GM12878 (cell line): Measurements from ENCODE around the gene PRR5. TPM values are rescaled to one million over a fixed set of nuclear protein-coding genes. Genes with fewer than 3 reads are reported as not detected.

Source experiments
- ATAC-seq: fragments of 200-7000 bp; cut with Tn5 transposase; 3 replicates; pipeline ENCODE4 v1.9.1; 2020; ENCODE audit warnings: mild to moderate bottlenecking, moderate library complexity
- BruUV-seq: library from RNA; stranded (reverse); fragments of 400-500 nt; replicated peaks from 2 replicates; lab custom pipeline; 2021; lab: Mats Ljungman, UMichigan
- CTCF ChIA-PET: fragments of 300-600 bp; sonication (Branson Sonifier 250); formaldehyde crosslinking; extraction: SDS; loops from one replicate; lab custom pipeline; 2021; ENCODE audit warnings: inconsistent platforms; lab: Yijun Ruan, JAX
- POLR2A ChIA-PET: fragments of 350-600 bp; formaldehyde crosslinking; extraction: SDS; loops from one replicate; lab custom pipeline; 2021; ENCODE audit warnings: inconsistent platforms; lab: Charles Lee
- RAD21 ChIA-PET: fragments of 300-600 bp; sonication (Branson Sonifier 250); formaldehyde crosslinking; loops from one replicate; lab custom pipeline; 2023; ENCODE audit warnings: antibody characterized with exemption; ENCODE audit not compliant: unreplicated experiment; lab: Charles Lee
- SMC1A ChIA-PET: fragments of 300-600 bp; sonication (Branson Sonifier 250); formaldehyde crosslinking; loops from one replicate; lab custom pipeline; 2023; ENCODE audit not compliant: unreplicated experiment, uncharacterized antibody; lab: Charles Lee
- DNase-seq: peaks from one replicate; pipeline ENCODE4 v3.0.0-alpha.2; 2011; ENCODE audit warnings: low read depth, low spot score
- FAIRE-seq: peaks from 3 replicates; lab custom pipeline; 2011; peaks lifted over from hg19 to GRCh38; lab: Jason Lieb, UNC
- H2AFZ ChIP-seq: 2 replicates; pipeline ENCODE4 v1.6.0; 2011; ENCODE audit warnings: low read depth, low read length, control low read depth; ENCODE audit not compliant: control insufficient read depth
- H3K27ac ChIP-seq: 2 replicates; pipeline ENCODE4 v1.5.1; 2011; ENCODE audit warnings: control low read depth; ENCODE audit not compliant: control insufficient read depth, insufficient read depth
- H3K27me3 ChIP-seq, 2 experiments: replicated peaks in 1 of 2; 2 replicates each; pipeline versions ENCODE4 v1.6.0 to v1.6.1; 2011; ENCODE audit warnings: low read length in 1 of 2; ENCODE audit not compliant: control insufficient read depth in 2 of 2, insufficient read depth in 2 of 2
- H3K36me3 ChIP-seq, 2 experiments: 2 replicates each; pipeline ENCODE4 v1.5.1; 2011; ENCODE audit warnings: low read length in 1 of 2; ENCODE audit not compliant: control insufficient read depth in 2 of 2, insufficient read depth in 2 of 2
- H3K4me1 ChIP-seq: 2 replicates; pipeline ENCODE4 v1.6.1; 2011; ENCODE audit warnings: mild to moderate bottlenecking, low read length, moderate library complexity, mixed read lengths; ENCODE audit not compliant: control insufficient read depth, insufficient read depth
- H3K4me2 ChIP-seq: 2 replicates; pipeline ENCODE4 v1.6.0; 2011; ENCODE audit warnings: control low read depth; ENCODE audit not compliant: control insufficient read depth, insufficient read depth
- H3K4me3 ChIP-seq: fragments of 200-600 bp; sonication (generic); 2 replicates; pipeline ENCODE4 v1.5.1; 2016
- H3K79me2 ChIP-seq: 2 replicates; pipeline ENCODE4 v1.6.0; 2011; ENCODE audit warnings: low read length; ENCODE audit not compliant: control insufficient read depth, insufficient read depth
- H3K9ac ChIP-seq: 2 replicates; pipeline ENCODE4 v1.8.0; 2011; ENCODE audit warnings: low read length, control low read depth, mixed read lengths; ENCODE audit not compliant: control insufficient read depth, insufficient read depth
- H3K9me3 ChIP-seq: replicated peaks from 3 replicates; pipeline ENCODE4 v1.5.1; 2011; ENCODE audit warnings: mild to moderate bottlenecking, low read length; ENCODE audit not compliant: control insufficient read depth, insufficient read depth
- H4K20me1 ChIP-seq: 2 replicates; pipeline ENCODE4 v1.6.0; 2011; ENCODE audit not compliant: control insufficient read depth, insufficient read depth
- ASH2L ChIP-seq: fragments of 300-600, 200-600 bp; sonication (generic); IDR thresholded peaks from 2 replicates; pipeline ENCODE4 v1.6.1; 2017; ENCODE audit warnings: low read depth, mild to moderate bottlenecking, borderline replicate concordance
- ATF2 ChIP-seq: IDR thresholded peaks from 2 replicates; pipeline ENCODE4 v1.6.1; 2012; ENCODE audit warnings: low read length, inconsistent platforms
- ATF7 ChIP-seq: fragments of 450-650 bp; IDR thresholded peaks from 2 replicates; pipeline ENCODE4 v1.6.1; 2016; ENCODE audit warnings: low read depth, mild to moderate bottlenecking
- BHLHE40 ChIP-seq, 2 experiments: fragments of 450-650 bp in 1 of 2; IDR thresholded peaks; 2 replicates each; pipeline ENCODE4 v1.6.1; 2011 to 2017; ENCODE audit warnings: low read depth in 2 of 2, borderline replicate concordance in 1 of 2, improper control_type of control experiment in 1 of 2, low read length in 1 of 2, mild to moderate bottlenecking in 1 of 2
- ELK1 ChIP-seq: IDR thresholded peaks from 2 replicates; pipeline ENCODE4 v1.6.1; 2012; ENCODE audit warnings: low read depth, low read length, improper control_type of control experiment
- HDAC6 ChIP-seq: fragments of 200-600 bp; sonication (generic); IDR thresholded peaks from one replicate; pipeline ENCODE4 v1.8.0; 2017; ENCODE audit warnings: antibody characterized with exemption; ENCODE audit not compliant: unreplicated experiment
- IKZF1 ChIP-seq: fragments of 450-650 bp; conservative IDR thresholded peaks from 2 replicates; pipeline ENCODE4 v1.6.1; 2017; ENCODE audit warnings: antibody characterized with exemption, mild to moderate bottlenecking
- MYB ChIP-seq: fragments of 150-350 bp; IDR thresholded peaks from 2 replicates; pipeline ENCODE4 v1.6.1; 2014; ENCODE audit warnings: mild to moderate bottlenecking, low read depth, low read length, borderline replicate concordance
- NBN ChIP-seq: fragments of 450-650 bp; IDR thresholded peaks from 2 replicates; pipeline ENCODE4 v1.6.1; 2016
- PML ChIP-seq: IDR thresholded peaks from 2 replicates; pipeline ENCODE4 v1.6.1; 2012; ENCODE audit warnings: low read length, inconsistent platforms
- RCOR1 ChIP-seq: conservative IDR thresholded peaks from 2 replicates; pipeline ENCODE4 v1.6.1; 2012; ENCODE audit warnings: low read depth, low read length, improper control_type of control experiment
- RELA ChIP-seq: fragments of 450-650 bp; IDR thresholded peaks from 2 replicates; pipeline ENCODE4 v1.8.0; 2014; ENCODE audit warnings: borderline replicate concordance; ENCODE audit not compliant: partially characterized antibody
- RUNX3 ChIP-seq: IDR thresholded peaks from 2 replicates; pipeline ENCODE4 v1.6.1; 2012; ENCODE audit warnings: low read length, inconsistent platforms
- SIX5 ChIP-seq: IDR thresholded peaks from 2 replicates; pipeline ENCODE4 v1.6.1; 2011; ENCODE audit warnings: mild to moderate bottlenecking, low read depth, low read length, moderate library complexity; ENCODE audit not compliant: severe bottlenecking
- SMC3 ChIP-seq: IDR thresholded peaks from 2 replicates; pipeline ENCODE4 v1.6.1; 2011; ENCODE audit warnings: low read length, improper control_type of control experiment, borderline replicate concordance
- STAT1 ChIP-seq: fragments of 450-650 bp; conservative IDR thresholded peaks from 2 replicates; pipeline ENCODE4 v1.6.1; 2014; ENCODE audit warnings: antibody characterized with exemption, mild to moderate bottlenecking
- USF1 ChIP-seq: IDR thresholded peaks from 2 replicates; pipeline ENCODE4 v1.6.1; 2011; ENCODE audit warnings: borderline replicate concordance, low read depth, mild to moderate bottlenecking, moderate library complexity, mixed read lengths, low read length; ENCODE audit not compliant: insufficient read depth; ENCODE audit errors: extremely low read length
- USF2 ChIP-seq: IDR thresholded peaks from 2 replicates; pipeline ENCODE4 v1.6.1; 2011; ENCODE audit warnings: low read depth, low read length, improper control_type of control experiment, borderline replicate concordance
- YY1 ChIP-seq: IDR thresholded peaks from 2 replicates; pipeline ENCODE4 v1.6.1; 2011; ENCODE audit warnings: low read depth, mild to moderate bottlenecking, low read length
- ZNF217 ChIP-seq: fragments of 450-650 bp; IDR thresholded peaks from 2 replicates; pipeline ENCODE4 v1.6.1; 2017; ENCODE audit warnings: antibody characterized with exemption, mild to moderate bottlenecking
- WGBS: methylation state at CpG from one replicate; pipeline ENCODE4 v1.1.6; 2016; ENCODE audit warnings: low lambda C conversion rate; ENCODE audit not compliant: insufficient replicate concordance, insufficient coverage; ENCODE audit errors: missing lambda C conversion rate; 5-methylcytosine and 5-hydroxymethylcytosine counted together
- in situ Hi-C: fragments of 300-500 bp; cut with MboI; formaldehyde crosslinking; loops from 9 replicates; pipeline ENCODE4 v1.14.3; 2018; ENCODE audit warnings: mixed read lengths
- intact Hi-C: fragments of 100-400 bp; cut with micrococcal nuclease; formaldehyde crosslinking; loops from one replicate; pipeline ENCODE4 v1.14.2; 2022; ENCODE audit not compliant: unreplicated experiment
- polyA plus RNA-seq, 11 experiments: library from polyadenylated mRNA; depleted of rRNA in 4 of 11; unstranded in 6 of 11; stranded (reverse) in 5 of 11; fragments of >200 nt; fragmentation: Nextera tagmentation in 4 of 11; fragmentation: Illumina TruSeq in 1 of 11; extraction: Ambion mirVana in 4 of 11; extraction: Trizol in 1 of 11; gene quantifications; 1 replicate in 1 of 11; 2 replicates in 10 of 11; pipeline versions ENCODE4 v1.2.1 to v1.2.3, GENCODE V29; 2011 to 2016; ENCODE audit warnings: inconsistent platforms in 2 of 11, missing spikeins in 2 of 11, low read depth in 1 of 11
- total RNA-seq, 4 experiments: library from RNA; depleted of rRNA in 3 of 4; stranded (reverse); fragments of >200 nt in 3 of 4; fragmentation: Illumina TruSeq in 1 of 4; extraction: Trizol in 1 of 4; gene quantifications; 2 replicates each; pipeline versions ENCODE4 v1.2.1 to v1.2.3, GENCODE V29; 2013 to 2021

Gene PRR5
- total and polyA plus RNA-seq, 10 of the 15 experiments (the other 5 are each of a cell fraction or from before 2014, with no cell fraction given): 0.03 to 9.4 (median 1.5) TPM

- ATAC-seq: peak; percentile 83
- FAIRE-seq: no peak
- Histone ChIP-seq H3K27me3 (no peaks in the 10 kb centered on the region; a peak in 2 of 4 replicates), H3K4me3 (no peak overlapping the region), H3K9ac (no peak overlapping the region), H2AFZ (no peak overlapping the region), H3K79me2 (no peaks in the 10 kb centered on the region), H3K27ac (no peak overlapping the region), H4K20me1 (no peaks in the 10 kb centered on the region; the same call in 1 of the 2 replicates), H3K36me3 (no peaks in the 10 kb centered on the region), H3K4me1 (no peaks in the 10 kb centered on the region; the same call in 1 of the 2 replicates), H3K4me2 (no peak overlapping the region), H3K9me3 (no peaks in the 10 kb centered on the region; the same call in 2 of the 3 replicates)
- intact Hi-C loops (loop anchor here (1.0 kb wide), 1 partner anchor 38 kb away; no protein-coding TSS in a partner anchor), in situ Hi-C loops (loop anchor here (5.0 kb wide), 1 partner anchor 40 kb away; no protein-coding TSS in a partner anchor)
- 15% methylated on average over 20 of the region's 22 CpGs for WGBS
- SMC1A ChIA-PET: interaction anchor here (0.7 to 1.9 kb wide), 3 partner anchors 36 to 43 kb away, joined by 3 to 7 read pairs (median 6); no protein-coding TSS in a partner anchor
- no TSS peak for BruUV-seq
- CTCF ChIA-PET: interaction anchor here (0.6 to 7.4 kb wide), 12 partner anchors 11 to 131 kb away, joined by 3 to 67 read pairs (median 3); no protein-coding TSS in a partner anchor
- POLR2A ChIA-PET: interaction anchor here (1.7 kb wide), 1 partner anchor 12 kb away, joined by 5 read pairs; no protein-coding TSS in a partner anchor
- RAD21 ChIA-PET: interaction anchor here (0.6 to 1.3 kb wide), 4 partner anchors 12 to 71 kb away, joined by 3 to 6 read pairs (median 4); no protein-coding TSS in a partner anchor
- DNase-seq: no peak
- TF ChIP-seq SMC3 (peak; percentile 97), USF1 (no peak), NBN (0 out of 2 replicates have a peak, but pooled peaks have one; percentile 44), RELA (peak; percentile 31), SIX5 (no peak), RCOR1 (no peak), ASH2L (no peak), STAT1 (no peak), ZNF217 (peak; percentile 95), ELK1 (no peak), USF2 (no peak), YY1 (peak; percentile 64; the same call in 1 of the 2 replicates), BHLHE40 (IDR thresholded peaks at IDR 0.05; ENCODE audit: borderline replicate concordance in 1 of 2, low read depth in 2 of 2, low read length in 1 of 2) (peak in 1 of 2 experiments; percentile 24; a peak in 1 of 4 replicates), IKZF1 (0 out of 2 replicates have a peak, but pooled peaks have one; percentile 31), ATF7 (peak; percentile 53), ATF2 (no peak), MYB (no peak), PML (no peak), RUNX3 (no peak), HDAC6 (no peak)
These were observed 4.4 kb upstream of the PRR5 start for GRCh38 chr22:44697423-44698141.
